GM23248 (cell line): ENCODE data around the gene NOC2L.

Experiments
- EZH2 ChIP-seq: fragments of 200-600 bp; sonication (generic); IDR thresholded peaks from 2 replicates; pipeline ENCODE4 v1.6.1; 2018; ENCODE audit warnings: antibody characterized with exemption, mild to moderate bottlenecking; ENCODE audit not compliant: insufficient read depth, poor library complexity, severe bottlenecking
- EZH2phosphoT487 ChIP-seq: fragments of 200-600 bp; sonication (generic); IDR thresholded peaks from 2 replicates; pipeline ENCODE4 v1.6.1; 2018; ENCODE audit warnings: antibody characterized with exemption, moderate library complexity, mild to moderate bottlenecking, low read depth; ENCODE audit not compliant: insufficient read depth

- TF ChIP-seq EZH2 (no peak), EZH2phosphoT487 (no peak)
These were observed 33.3 kb downstream of the NOC2L start for GRCh38 chr1:925561-926421.
